Stimulated activated CD8-positive, alpha-beta memory T cell treated with anti-CD3 and anti-CD28 coated beads, Interleukin-7, amount 100 ng/mL, for 24 hours (primary cell): Measurements from ENCODE around the gene STK10.

ENCODE experiments used
- DNase-seq: peaks from one replicate; pipeline ENCODE4 v3.0.0-alpha.2; 2020; ENCODE audit warnings: low read depth

The STK10 gene

DNA sequence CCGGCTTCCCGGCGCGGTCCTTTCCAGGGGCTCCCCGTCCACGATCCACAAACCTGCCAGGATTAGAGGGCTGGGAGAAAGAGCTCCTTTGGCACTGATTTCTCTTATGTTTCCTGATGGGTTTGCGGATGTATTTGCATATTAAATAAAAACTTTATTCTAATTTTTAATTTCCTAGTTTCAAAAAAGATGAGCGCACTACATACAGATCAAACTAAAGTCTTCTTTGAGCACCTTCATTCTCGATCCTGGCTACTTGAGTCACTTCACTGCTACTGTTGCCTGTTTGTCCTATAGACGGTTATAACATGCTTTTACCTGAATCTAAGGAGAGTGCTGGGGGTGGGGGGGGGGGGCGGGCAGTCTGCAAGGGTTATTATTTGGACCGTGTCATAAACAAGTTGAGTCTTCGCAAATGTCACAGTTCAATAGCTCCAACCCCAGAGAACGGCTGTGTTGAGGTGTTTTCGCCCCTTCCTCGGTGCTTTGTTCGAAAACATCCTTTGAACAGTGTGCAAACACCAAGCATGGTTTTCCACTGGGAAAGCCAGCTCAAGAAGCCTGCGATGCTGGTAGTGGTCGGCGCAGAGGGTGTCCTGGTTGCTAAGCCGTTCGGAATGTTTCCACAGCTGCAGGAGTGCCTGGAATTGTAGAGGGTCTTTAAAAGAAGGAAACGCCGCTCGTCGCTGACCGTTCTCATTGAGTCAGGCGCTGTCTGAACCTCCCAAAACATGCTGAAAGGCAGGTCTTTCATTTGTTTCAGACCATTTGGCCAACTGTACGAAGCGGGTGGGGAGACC lies 1.1 kb upstream of the STK10 start:
- DNase-seq = no peak

- DNase-seq = no peak
Observed at GRCh38 chr5:172187118-172188032, 649 bp downstream of the STK10 start.

DNA sequence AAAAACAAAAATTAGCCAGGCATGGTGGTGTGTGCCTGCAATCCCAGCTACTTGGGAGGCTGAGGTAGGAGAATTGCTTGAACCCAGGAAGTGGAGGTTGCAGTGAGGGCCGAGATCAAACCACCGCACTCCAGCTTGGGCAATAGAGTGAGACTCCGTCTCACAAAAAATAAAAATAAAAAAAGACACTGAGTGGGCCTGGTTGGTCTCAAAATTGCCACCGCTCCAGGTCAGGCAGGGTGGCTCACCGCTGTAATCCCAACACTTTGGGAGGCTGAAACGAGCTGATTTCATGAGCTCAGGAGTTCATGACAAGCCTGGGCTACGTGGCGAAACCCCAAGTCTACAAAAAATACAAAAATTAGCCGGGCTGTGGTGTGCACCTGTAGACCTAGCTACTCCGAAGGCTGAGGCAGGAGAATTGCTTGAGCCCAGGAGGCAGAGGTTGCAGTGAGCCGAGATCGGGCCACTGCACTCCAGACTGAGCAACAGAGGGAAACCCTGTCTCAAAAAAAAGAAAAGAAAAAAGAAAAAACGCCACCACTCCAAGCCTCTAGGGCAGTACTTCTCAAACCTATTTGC lies 1.8 kb downstream of the STK10 start:
- no peak for DNase-seq

GRCh38 chr5:172185096-172185461 lies 2.9 kb downstream of the STK10 start:
- no peak for DNase-seq

GRCh38 chr5:172183881-172184280 lies 4.1 kb downstream of the STK10 start:
- no peak for DNase-seq

DNA sequence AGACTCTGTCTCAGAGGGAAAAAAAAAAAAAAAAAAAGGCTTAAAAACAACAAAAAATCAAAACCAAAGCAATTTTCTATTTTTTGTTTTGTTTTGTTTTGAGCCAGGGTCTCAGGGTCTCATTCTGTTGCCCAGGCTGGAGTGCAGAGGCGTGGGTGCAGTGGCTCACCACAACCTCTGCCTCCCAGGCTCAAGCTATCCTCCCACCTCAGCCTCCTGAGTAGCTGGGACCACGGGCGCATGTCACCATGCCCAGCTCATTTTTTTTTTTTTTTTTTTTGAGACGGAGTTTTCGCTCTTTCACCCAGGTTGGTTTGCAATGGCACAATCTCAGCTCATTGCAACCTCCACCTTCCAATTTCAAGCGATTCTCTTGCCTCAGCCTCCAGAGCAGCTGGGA lies 5.7 kb downstream of the STK10 start:
- DNase-seq = no peak

DNA sequence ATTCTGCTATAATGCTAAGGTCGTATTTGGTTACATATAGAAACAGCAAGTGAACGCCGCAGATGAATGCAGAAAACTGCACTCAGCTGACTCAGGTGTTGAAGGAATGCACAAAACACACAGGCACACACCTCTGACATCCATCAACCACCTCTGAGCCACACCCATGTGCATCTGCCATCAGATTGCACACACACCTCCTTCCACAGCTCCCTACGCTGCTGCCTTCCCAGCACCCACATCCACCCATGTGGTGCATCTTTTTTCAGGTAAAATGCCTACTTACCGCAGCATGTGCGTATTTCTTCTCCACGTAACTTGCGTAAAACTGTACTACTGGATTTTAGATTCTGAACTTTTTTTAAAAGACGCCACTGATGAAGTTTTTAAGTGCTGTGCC lies 7.1 kb downstream of the STK10 start:
- DNase-seq = no peak

GRCh38 chr5:172178991-172179989 lies 8.7 kb downstream of the STK10 start:
- no peak for DNase-seq

- DNase-seq = no peak
Observed at GRCh38 chr5:172178301-172178987, 9.6 kb downstream of the STK10 start.

GRCh38 chr5:172177176-172177575 lies 10.8 kb downstream of the STK10 start:
- DNase-seq = no peak

GRCh38 chr5:172175263-172175719 lies 12.7 kb downstream of the STK10 start:
- DNase-seq = peak; percentile 77

DNA sequence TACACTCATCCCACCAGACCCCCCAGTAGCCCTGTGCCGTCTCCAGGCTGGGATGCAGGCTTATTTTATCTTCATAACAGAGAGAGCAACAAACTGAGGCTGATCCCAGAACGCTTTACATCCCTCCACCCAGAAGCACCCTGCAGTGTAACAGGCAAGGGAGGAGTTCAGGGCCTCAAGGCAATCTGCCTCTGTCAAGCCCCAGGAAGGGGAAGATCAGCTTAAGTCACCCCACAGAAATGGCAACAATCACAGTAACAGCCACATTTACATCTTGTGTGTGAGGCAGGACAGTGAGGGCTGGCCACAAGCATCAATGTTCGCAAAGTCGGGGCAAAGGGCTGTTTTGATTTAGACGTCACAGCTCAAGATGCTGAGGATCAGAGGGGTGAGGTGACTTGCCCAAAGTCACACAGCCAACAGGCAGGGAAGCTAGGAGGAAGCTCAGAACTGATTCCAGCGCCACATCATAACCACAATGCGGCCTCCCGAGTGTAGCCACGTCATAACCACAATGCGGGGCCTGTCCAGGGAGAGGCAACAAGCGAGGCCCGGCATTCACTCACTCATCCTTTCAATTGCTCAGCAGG lies 14.4 kb downstream of the STK10 start:
- peak; percentile 63 for DNase-seq

DNA sequence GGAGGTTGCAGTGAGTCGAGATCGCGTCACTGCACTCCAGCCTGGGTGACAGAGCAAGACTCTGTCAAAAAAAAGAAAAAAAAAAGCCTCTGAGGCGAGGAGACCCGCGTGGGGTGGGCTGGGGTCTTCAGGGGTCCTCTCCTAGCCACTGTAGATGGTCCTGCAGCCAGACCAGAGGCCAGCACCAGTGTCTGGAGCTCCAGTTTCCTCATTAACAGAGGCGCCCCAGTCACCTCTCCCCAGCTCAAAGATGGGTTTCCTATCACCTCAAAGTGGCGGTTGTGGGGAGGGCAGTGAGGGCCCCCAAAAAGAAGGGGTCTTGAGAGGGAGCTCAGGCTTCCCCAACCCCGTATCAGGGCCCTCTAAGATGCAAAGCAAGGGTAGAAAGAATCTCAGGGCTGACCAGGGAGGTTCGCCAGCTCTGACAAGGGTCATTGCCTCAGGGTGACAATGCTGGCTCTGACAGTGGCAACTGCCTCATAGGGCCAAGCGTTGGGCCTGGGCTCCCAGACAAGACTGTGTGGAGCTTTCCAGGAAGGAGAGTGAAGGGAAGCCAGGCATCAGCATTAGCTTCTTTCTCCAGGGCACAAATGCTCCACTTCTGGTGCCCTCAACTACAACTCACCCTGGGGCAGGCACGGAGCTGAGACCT lies 15.0 kb downstream of the STK10 start:
- DNase-seq = no peak

DNA sequence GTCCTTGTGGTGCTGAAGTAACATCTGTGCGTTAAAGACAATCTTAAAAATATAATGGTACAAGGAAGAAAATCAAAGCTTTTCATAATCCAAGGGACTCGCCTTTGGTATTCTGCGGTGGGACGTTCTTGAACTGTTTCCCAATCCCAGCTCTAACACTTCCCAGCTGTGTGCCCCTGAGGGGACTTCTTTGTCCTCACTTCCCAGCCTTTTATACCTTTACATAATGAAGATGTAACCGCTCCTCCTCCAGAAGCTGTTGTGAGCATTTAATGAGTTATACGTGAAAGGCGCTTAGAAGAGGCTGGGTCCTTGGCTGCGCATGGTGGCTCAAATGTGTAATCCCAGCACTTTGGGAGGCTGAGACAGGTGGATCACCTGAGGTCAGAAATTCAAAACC lies 16.9 kb downstream of the STK10 start:
- DNase-seq = no peak

GRCh38 chr5:172170251-172170701 lies 17.7 kb downstream of the STK10 start:
- DNase-seq = no peak

- no peak for DNase-seq
Observed at GRCh38 chr5:172169216-172169615, 18.8 kb downstream of the STK10 start.

DNA sequence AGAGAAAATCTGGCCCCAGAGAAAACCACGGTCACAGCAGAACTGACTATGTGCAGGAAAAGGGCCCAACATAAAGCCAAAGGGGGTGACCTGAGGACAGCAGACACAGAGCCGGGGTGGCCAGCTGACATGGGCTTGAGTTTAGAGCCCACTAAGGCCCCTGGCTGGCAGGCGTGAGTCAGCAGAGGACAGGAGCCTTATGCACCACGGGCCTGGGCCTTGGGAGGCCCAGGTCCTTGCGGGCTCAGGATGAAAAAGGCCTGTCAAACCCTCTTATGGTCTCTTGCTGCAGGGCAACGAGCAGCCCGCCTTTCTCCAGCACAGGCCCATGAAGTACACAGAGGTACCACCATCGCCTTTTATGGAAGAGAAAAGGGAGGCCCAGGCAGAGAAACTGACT lies 19.7 kb downstream of the STK10 start:
- DNase-seq = no peak

DNA sequence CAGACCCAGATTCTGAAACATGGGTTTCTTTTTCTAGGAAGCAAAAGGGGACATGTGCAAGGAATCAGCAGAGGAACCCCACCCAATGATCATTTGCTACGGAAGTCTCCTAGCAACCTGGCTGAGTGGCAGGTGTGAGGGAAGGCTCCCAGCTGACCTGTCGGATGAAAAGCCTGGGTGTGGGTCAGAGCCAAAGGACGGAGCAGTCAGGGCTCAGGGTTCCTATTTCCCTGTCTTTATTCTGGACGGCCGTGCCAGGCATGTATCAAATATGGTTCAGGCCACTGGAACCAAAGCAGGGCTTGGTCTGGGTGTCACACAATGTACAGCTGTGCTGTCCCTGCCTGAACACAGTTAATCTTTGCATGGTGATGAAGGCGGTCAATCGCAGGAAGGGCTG lies 20.1 kb downstream of the STK10 start:
- no peak for DNase-seq

- DNase-seq = no peak
Observed at GRCh38 chr5:172166030-172166826, 21.8 kb downstream of the STK10 start.
